ENCODE measurements around the gene GALNT18. TPM values are rescaled to one million over a fixed set of nuclear protein-coding genes. Genes with fewer than 3 reads are reported as not detected.

GALNT18 gene
- total and polyA plus RNA-seq, 2 experiments from 2014 or later: 4.3 to 10.8 TPM

GRCh38 chr11:11568651-11569229 is 53.1 kb downstream of the GALNT18 start:
- no peaks in the 10 kb centered on the region for H3K36me3 Mint-ChIP-seq (ENCODE audit: low read depth)
- Histone ChIP-seq H3K27ac (ENCODE audit: low read depth) (no peak overlapping the region), H3K79me2 (replicated peaks; ENCODE audit: insufficient read depth) (no peaks in the 10 kb centered on the region), H3K4me2 (no peak overlapping the region), H3K4me1 (ENCODE audit: insufficient read depth) (no peaks in the 10 kb centered on the region), H4K20me1 (replicated peaks; ENCODE audit: insufficient read depth) (no peaks in the 10 kb centered on the region), H3F3A (replicated peaks; ENCODE audit: low read depth) (no peaks in the 10 kb centered on the region), H2AFZ (no peak overlapping the region), H3K36me3 (ENCODE audit: insufficient read depth) (no peaks in the 10 kb centered on the region), H3K4me3 (no peak overlapping the region), H3K9me2 (ENCODE audit: insufficient read depth) (peaks cover 20% of the 10 kb centered on the region), H3K27me3 (ENCODE audit: insufficient read depth) (no peaks in the 10 kb centered on the region)
- TF ChIP-seq STAT1 (IDR thresholded peaks at IDR 0.05; ENCODE audit: unreplicated experiment) (no peak), ETS1 (IDR thresholded peaks at IDR 0.05) (no peak), EZH2phosphoT487 (IDR thresholded peaks at IDR 0.05; ENCODE audit: unreplicated experiment) (no peak), ZNF331 (CRISPR knock-in tag; IDR thresholded peaks at IDR 0.05; ENCODE audit: low read depth) (no peak), CREB1 (CRISPR knock-in tag; IDR thresholded peaks at IDR 0.05; ENCODE audit: low read depth) (no peak), REST (IDR thresholded peaks at IDR 0.05; ENCODE audit: unreplicated experiment) (no peak)
- TF ChIP-seq, protein P1, sequence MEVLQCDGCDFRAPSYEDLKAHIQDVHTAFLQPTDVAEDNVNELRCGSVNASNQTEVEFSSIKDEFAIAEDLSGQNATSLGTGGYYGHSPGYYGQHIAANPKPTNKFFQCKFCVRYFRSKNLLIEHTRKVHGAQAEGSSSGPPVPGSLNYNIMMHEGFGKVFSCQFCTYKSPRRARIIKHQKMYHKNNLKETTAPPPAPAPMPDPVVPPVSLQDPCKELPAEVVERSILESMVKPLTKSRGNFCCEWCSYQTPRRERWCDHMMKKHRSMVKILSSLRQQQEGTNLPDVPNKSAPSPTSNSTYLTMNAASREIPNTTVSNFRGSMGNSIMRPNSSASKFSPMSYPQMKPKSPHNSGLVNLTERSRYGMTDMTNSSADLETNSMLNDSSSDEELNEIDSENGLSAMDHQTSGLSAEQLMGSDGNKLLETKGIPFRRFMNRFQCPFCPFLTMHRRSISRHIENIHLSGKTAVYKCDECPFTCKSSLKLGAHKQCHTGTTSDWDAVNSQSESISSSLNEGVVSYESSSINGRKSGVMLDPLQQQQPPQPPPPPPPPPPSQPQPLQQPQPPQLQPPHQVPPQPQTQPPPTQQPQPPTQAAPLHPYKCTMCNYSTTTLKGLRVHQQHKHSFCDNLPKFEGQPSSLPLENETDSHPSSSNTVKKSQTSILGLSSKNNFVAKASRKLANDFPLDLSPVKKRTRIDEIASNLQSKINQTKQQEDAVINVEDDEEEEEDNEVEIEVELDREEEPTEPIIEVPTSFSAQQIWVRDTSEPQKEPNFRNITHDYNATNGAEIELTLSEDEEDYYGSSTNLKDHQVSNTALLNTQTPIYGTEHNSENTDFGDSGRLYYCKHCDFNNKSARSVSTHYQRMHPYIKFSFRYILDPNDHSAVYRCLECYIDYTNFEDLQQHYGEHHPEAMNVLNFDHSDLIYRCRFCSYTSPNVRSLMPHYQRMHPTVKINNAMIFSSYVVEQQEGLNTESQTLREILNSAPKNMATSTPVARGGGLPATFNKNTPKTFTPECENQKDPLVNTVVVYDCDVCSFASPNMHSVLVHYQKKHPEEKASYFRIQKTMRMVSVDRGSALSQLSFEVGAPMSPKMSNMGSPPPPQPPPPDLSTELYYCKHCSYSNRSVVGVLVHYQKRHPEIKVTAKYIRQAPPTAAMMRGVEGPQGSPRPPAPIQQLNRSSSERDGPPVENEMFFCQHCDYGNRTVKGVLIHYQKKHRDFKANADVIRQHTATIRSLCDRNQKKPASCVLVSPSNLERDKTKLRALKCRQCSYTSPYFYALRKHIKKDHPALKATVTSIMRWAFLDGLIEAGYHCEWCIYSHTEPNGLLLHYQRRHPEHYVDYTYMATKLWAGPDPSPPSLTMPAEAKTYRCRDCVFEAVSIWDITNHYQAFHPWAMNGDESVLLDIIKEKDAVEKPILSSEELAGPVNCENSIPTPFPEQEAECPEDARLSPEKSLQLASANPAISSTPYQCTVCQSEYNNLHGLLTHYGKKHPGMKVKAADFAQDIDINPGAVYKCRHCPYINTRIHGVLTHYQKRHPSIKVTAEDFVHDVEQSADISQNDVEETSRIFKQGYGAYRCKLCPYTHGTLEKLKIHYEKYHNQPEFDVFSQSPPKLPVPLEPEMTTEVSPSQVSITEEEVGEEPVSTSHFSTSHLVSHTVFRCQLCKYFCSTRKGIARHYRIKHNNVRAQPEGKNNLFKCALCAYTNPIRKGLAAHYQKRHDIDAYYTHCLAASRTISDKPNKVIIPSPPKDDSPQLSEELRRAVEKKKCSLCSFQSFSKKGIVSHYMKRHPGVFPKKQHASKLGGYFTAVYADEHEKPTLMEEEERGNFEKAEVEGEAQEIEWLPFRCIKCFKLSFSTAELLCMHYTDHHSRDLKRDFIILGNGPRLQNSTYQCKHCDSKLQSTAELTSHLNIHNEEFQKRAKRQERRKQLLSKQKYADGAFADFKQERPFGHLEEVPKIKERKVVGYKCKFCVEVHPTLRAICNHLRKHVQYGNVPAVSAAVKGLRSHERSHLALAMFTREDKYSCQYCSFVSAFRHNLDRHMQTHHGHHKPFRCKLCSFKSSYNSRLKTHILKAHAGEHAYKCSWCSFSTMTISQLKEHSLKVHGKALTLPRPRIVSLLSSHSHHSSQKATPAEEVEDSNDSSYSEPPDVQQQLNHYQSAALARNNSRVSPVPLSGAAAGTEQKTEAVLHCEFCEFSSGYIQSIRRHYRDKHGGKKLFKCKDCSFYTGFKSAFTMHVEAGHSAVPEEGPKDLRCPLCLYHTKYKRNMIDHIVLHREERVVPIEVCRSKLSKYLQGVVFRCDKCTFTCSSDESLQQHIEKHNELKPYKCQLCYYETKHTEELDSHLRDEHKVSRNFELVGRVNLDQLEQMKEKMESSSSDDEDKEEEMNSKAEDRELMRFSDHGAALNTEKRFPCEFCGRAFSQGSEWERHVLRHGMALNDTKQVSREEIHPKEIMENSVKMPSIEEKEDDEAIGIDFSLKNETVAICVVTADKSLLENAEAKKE (CRISPR knock-in tag; IDR thresholded peaks at IDR 0.05): no peak
- TF ChIP-seq, protein P2, sequence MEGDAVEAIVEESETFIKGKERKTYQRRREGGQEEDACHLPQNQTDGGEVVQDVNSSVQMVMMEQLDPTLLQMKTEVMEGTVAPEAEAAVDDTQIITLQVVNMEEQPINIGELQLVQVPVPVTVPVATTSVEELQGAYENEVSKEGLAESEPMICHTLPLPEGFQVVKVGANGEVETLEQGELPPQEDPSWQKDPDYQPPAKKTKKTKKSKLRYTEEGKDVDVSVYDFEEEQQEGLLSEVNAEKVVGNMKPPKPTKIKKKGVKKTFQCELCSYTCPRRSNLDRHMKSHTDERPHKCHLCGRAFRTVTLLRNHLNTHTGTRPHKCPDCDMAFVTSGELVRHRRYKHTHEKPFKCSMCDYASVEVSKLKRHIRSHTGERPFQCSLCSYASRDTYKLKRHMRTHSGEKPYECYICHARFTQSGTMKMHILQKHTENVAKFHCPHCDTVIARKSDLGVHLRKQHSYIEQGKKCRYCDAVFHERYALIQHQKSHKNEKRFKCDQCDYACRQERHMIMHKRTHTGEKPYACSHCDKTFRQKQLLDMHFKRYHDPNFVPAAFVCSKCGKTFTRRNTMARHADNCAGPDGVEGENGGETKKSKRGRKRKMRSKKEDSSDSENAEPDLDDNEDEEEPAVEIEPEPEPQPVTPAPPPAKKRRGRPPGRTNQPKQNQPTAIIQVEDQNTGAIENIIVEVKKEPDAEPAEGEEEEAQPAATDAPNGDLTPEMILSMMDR (conservative IDR thresholded peaks at IDR 0.05; ENCODE audit: low read depth in 2 of 2): no peak
- DNase-seq (ENCODE audit: low spot score) (no peak), ATAC-seq (no peak)
- no peaks in the 10 kb centered on the region for H3K9me3 Mint-ChIP-seq
- no peak overlapping the region for H3K4me3 Mint-ChIP-seq
- H3K27me3 Mint-ChIP-seq (ENCODE audit: insufficient read depth, low read depth, poor library complexity): no peaks in the 10 kb centered on the region
- H3K4me1 Mint-ChIP-seq: peaks cover 3% of the 10 kb centered on the region
- H3K27ac Mint-ChIP-seq: no peak overlapping the region
